Liver (tissue), 9 donors: ENCODE data around the gene REL. TPM values are rescaled to one million over a fixed set of nuclear protein-coding genes. Genes with fewer than 3 reads are reported as not detected.
"Not testable (repeated sequence)": the region's sequence is repeated elsewhere in the genome, so short reads cannot be mapped to it uniquely, and the experiment has no call there.

ENCODE experiments used
- DNase-seq: peaks from one replicate; pipeline ENCODE4 v3.0.0-alpha.2; 2017; ENCODE audit warnings: low spot score
- H3K27ac ChIP-seq, 2 donors: one replicate each; pipeline ENCODE4 v1.7.0; 2013; ENCODE audit warnings: inconsistent platforms in 2 of 2, low read length in 2 of 2, control low read depth in 1 of 2, low read depth in 1 of 2, mild to moderate bottlenecking in 1 of 2
- H3K27me3 ChIP-seq, 4 donors: one replicate each; pipeline versions ENCODE4 v1.6.1 to v1.7.0; 2013; ENCODE audit warnings: low read length in 3 of 4, inconsistent platforms in 1 of 4, mild to moderate bottlenecking in 1 of 4, moderate library complexity in 1 of 4; ENCODE audit not compliant: control insufficient read depth in 4 of 4, insufficient read depth in 4 of 4
- H3K36me3 ChIP-seq, 4 donors: one replicate each; pipeline versions ENCODE4 v1.6.1 to v1.7.0; 2013; ENCODE audit warnings: low read length in 3 of 4, mild to moderate bottlenecking in 3 of 4, low read depth in 1 of 4, moderate library complexity in 1 of 4; ENCODE audit not compliant: control insufficient read depth in 4 of 4, insufficient read depth in 3 of 4
- H3K4me1 ChIP-seq, 4 donors: one replicate each; pipeline versions ENCODE4 v1.6.1 to v1.7.0; 2013; ENCODE audit warnings: low read length in 3 of 4, mild to moderate bottlenecking in 3 of 4, moderate library complexity in 1 of 4; ENCODE audit not compliant: control insufficient read depth in 4 of 4, insufficient read depth in 4 of 4
- H3K4me3 ChIP-seq, 3 donors: one replicate each; pipeline versions ENCODE4 v1.6.1 to v1.7.0; 2013; ENCODE audit warnings: low read length in 3 of 3, control low read depth in 1 of 3, low read depth in 1 of 3, mild to moderate bottlenecking in 1 of 3
- H3K9ac ChIP-seq, 2 donors: one replicate each; pipeline ENCODE4 v1.7.0; 2013; ENCODE audit warnings: low read length in 2 of 2, mild to moderate bottlenecking in 2 of 2, moderate library complexity in 2 of 2, control low read depth in 1 of 2, low read depth in 1 of 2
- H3K9me3 ChIP-seq, 4 donors: one replicate each; pipeline versions ENCODE4 v1.6.1 to v1.7.0; 2013; ENCODE audit warnings: low read length in 3 of 4; ENCODE audit not compliant: control insufficient read depth in 4 of 4
- ATF3 ChIP-seq: IDR thresholded peaks from 2 replicates; pipeline ENCODE4 v1.6.1; 2016; ENCODE audit warnings: antibody characterized with exemption
- EGR1 ChIP-seq, 2 donors: IDR thresholded peaks; 2 replicates each; pipeline ENCODE4 v1.6.1; 2016 to 2018; ENCODE audit warnings: antibody characterized with exemption in 2 of 2, low read depth in 2 of 2
- FOXA2 ChIP-seq: IDR thresholded peaks from 2 replicates; pipeline ENCODE4 v1.6.1; 2016; ENCODE audit warnings: antibody characterized with exemption
- GABPA ChIP-seq, 2 donors: IDR thresholded peaks in 1 of 2; conservative IDR thresholded peaks in 1 of 2; 2 replicates each; pipeline ENCODE4 v1.6.1; 2016; ENCODE audit warnings: antibody characterized with exemption in 2 of 2, mild to moderate bottlenecking in 1 of 2, moderate library complexity in 1 of 2
- HNF4A ChIP-seq, 2 donors: conservative IDR thresholded peaks; 2 replicates each; pipeline ENCODE4 v1.6.1; 2016; ENCODE audit warnings: antibody characterized with exemption in 2 of 2, mild to moderate bottlenecking in 2 of 2
- HNF4G ChIP-seq: IDR thresholded peaks from 2 replicates; pipeline ENCODE4 v1.6.1; 2016; ENCODE audit warnings: antibody characterized with exemption
- JUND ChIP-seq, 2 donors: IDR thresholded peaks; 2 replicates each; pipeline ENCODE4 v1.6.1; 2016; ENCODE audit warnings: antibody characterized with exemption in 2 of 2
- MAX ChIP-seq: IDR thresholded peaks from 2 replicates; pipeline ENCODE4 v1.6.1; 2016; ENCODE audit warnings: antibody characterized with exemption
- NR2F2 ChIP-seq: IDR thresholded peaks from 2 replicates; pipeline ENCODE4 v1.6.1; 2016; ENCODE audit warnings: antibody characterized with exemption
- RAD21 ChIP-seq, 2 donors: IDR thresholded peaks; 2 replicates each; pipeline ENCODE4 v1.6.1; 2016; ENCODE audit warnings: antibody characterized with exemption in 2 of 2, mild to moderate bottlenecking in 2 of 2
- SP1 ChIP-seq: IDR thresholded peaks from 2 replicates; pipeline ENCODE4 v1.6.1; 2018; ENCODE audit warnings: antibody characterized with exemption, mild to moderate bottlenecking
- TAF1 ChIP-seq: conservative IDR thresholded peaks from 2 replicates; pipeline ENCODE4 v1.6.1; 2016; ENCODE audit warnings: antibody characterized with exemption, mild to moderate bottlenecking
- YY1 ChIP-seq: IDR thresholded peaks from 2 replicates; pipeline ENCODE4 v1.6.1; 2016; ENCODE audit warnings: antibody characterized with exemption, mild to moderate bottlenecking
- ZBTB33 ChIP-seq: IDR thresholded peaks from 2 replicates; pipeline ENCODE4 v1.6.1; 2016; ENCODE audit warnings: antibody characterized with exemption
- WGBS: extraction: QIAGEN DNeasy Blood & Tissue Kit; methylation state at CpG from one replicate; pipeline ENCODE4 v1.1.7; 2013; 5-methylcytosine and 5-hydroxymethylcytosine counted together
- polyA plus RNA-seq, 2 donors: library from polyadenylated mRNA; stranded (reverse) in 1 of 2; unstranded in 1 of 2; fragments of 200-250 nt in 1 of 2; fragments of >200 nt in 1 of 2; fragmentation: Nextera tagmentation in 1 of 2; extraction: Ambion mirVana in 1 of 2; gene quantifications; one replicate each; pipeline versions ENCODE4 v1.2.1 to v1.2.3, GENCODE V29; 2013 to 2015
- total RNA-seq, 2 donors: library from RNA; depleted of rRNA; stranded (reverse); fragments of >200 nt; gene quantifications; one replicate each; pipeline ENCODE4 v1.2.3, GENCODE V29; 2014
- TF ChIP-seq, protein P1 (sequence below): IDR thresholded peaks from 2 replicates; pipeline ENCODE4 v1.6.1; 2016; ENCODE audit warnings: antibody characterized with exemption, mild to moderate bottlenecking
- donor health status: healthy.
- donor health status: healthy.
- donor health status: healthy.
- donor health status: healthy.
- donor health status: healthy.

REL gene
- total and polyA plus RNA-seq, 4 donors: 1.1 to 7.0 (median 4.4) TPM

- not testable (repeated sequence) for H3K27me3 ChIP-seq, DNase-seq, H3K4me1 ChIP-seq, H3K9me3 ChIP-seq, H3K27ac ChIP-seq, H3K4me3 ChIP-seq, H3K9ac ChIP-seq, H3K36me3 ChIP-seq
- WGBS: 96% methylated on average over 5 of the region's 5 CpGs
Measured at GRCh38 chr2:60932061-60932460, 50.7 kb downstream of the REL start.

DNA sequence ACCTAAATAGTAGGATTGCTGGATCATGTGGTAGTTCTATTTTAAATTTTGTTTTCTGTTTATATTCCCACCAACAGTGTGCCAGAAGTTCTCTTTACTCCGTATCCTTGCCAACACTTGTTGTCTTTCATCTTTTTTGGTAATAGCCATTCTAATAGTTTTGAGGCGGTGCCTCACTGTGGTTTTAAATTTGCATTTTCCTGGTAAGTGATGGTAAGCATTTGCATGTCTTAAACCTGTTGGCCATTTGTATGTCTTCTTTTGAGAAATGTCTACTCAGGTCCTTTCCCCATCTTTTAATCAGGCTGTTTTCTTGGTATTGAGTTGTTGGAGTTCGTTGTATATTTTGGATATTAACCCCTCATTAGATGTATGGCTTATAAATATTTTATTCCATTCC is 51.6 kb downstream of the REL start:
- no peaks in the 10 kb centered on the region for H3K27me3 ChIP-seq
- 97% methylated on average over 3 of the region's 3 CpGs for WGBS
- no peak overlapping the region for H3K4me3 ChIP-seq
- H3K36me3 ChIP-seq: peaks cover 0 to 3% (median 0%) of the 10 kb centered on the region in 4 donors
- no peak overlapping the region for H3K9ac ChIP-seq
- TF ChIP-seq NR2F2: no peak
- no peak for TF ChIP-seq HNF4A (conservative IDR thresholded peaks at IDR 0.05)
- TF ChIP-seq FOXA2: no peak
- no peak for TF ChIP-seq ATF3
- no peak for TF ChIP-seq JUND (IDR thresholded peaks at IDR 0.05)
- no peak for TF ChIP-seq YY1
- TF ChIP-seq, protein P1, sequence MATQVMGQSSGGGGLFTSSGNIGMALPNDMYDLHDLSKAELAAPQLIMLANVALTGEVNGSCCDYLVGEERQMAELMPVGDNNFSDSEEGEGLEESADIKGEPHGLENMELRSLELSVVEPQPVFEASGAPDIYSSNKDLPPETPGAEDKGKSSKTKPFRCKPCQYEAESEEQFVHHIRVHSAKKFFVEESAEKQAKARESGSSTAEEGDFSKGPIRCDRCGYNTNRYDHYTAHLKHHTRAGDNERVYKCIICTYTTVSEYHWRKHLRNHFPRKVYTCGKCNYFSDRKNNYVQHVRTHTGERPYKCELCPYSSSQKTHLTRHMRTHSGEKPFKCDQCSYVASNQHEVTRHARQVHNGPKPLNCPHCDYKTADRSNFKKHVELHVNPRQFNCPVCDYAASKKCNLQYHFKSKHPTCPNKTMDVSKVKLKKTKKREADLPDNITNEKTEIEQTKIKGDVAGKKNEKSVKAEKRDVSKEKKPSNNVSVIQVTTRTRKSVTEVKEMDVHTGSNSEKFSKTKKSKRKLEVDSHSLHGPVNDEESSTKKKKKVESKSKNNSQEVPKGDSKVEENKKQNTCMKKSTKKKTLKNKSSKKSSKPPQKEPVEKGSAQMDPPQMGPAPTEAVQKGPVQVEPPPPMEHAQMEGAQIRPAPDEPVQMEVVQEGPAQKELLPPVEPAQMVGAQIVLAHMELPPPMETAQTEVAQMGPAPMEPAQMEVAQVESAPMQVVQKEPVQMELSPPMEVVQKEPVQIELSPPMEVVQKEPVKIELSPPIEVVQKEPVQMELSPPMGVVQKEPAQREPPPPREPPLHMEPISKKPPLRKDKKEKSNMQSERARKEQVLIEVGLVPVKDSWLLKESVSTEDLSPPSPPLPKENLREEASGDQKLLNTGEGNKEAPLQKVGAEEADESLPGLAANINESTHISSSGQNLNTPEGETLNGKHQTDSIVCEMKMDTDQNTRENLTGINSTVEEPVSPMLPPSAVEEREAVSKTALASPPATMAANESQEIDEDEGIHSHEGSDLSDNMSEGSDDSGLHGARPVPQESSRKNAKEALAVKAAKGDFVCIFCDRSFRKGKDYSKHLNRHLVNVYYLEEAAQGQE: no peak
- no peak for TF ChIP-seq TAF1
- no peak for TF ChIP-seq GABPA (IDR thresholded peaks at IDR 0.05 in 1 of 2, conservative IDR thresholded peaks at IDR 0.05 in 1 of 2)
- TF ChIP-seq EGR1 (IDR thresholded peaks at IDR 0.05; ENCODE audit: low read depth in 2 of 2): no peak
- DNase-seq: no peak
- H3K4me1 ChIP-seq: no peaks in the 10 kb centered on the region
- H3K9me3 ChIP-seq: no peaks in the 10 kb centered on the region
- H3K27ac ChIP-seq: no peak overlapping the region

GRCh38 chr2:60934165-60934722 is 52.9 kb downstream of the REL start:
- Histone ChIP-seq H3K36me3 (peaks cover 0 to 10% (median under 1%) of the 10 kb centered on the region in 4 donors), H3K9me3 (no peaks in the 10 kb centered on the region), H3K9ac (no peak overlapping the region), H3K27ac (no peak overlapping the region), H3K4me1 (no peaks in the 10 kb centered on the region), H3K27me3 (no peaks in the 10 kb centered on the region), H3K4me3 (no peak overlapping the region)
- TF ChIP-seq, protein P1: no peak
- TF ChIP-seq HNF4A (conservative IDR thresholded peaks at IDR 0.05): no peak
- no peak for TF ChIP-seq ZBTB33
- no peak for TF ChIP-seq NR2F2
- no peak for TF ChIP-seq SP1
- no peak for TF ChIP-seq GABPA (IDR thresholded peaks at IDR 0.05 in 1 of 2, conservative IDR thresholded peaks at IDR 0.05 in 1 of 2)
- TF ChIP-seq TAF1: no peak
- TF ChIP-seq MAX: no peak
- no peak for TF ChIP-seq HNF4G
- TF ChIP-seq YY1: no peak
- no peak for TF ChIP-seq FOXA2
- TF ChIP-seq RAD21 (IDR thresholded peaks at IDR 0.05): no peak
- no peak for DNase-seq
- 67% methylated on average over 2 of the region's 2 CpGs for WGBS
